GM12873 (cell line): ENCODE data around the gene SMOC1.

Source experiments
- CTCF ChIP-seq: IDR thresholded peaks from 2 replicates; pipeline ENCODE4 v1.5.1; 2012; ENCODE audit warnings: low read depth, mild to moderate bottlenecking, moderate library complexity, low read length, control low read depth; ENCODE audit not compliant: insufficient read depth; ENCODE audit errors: missing control alignments

SMOC1 gene

GRCh38 chr14:69877492-69877891 is 1.7 kb upstream of the SMOC1 start:
- TF ChIP-seq CTCF, result peak; percentile 62

- no peak for TF ChIP-seq CTCF
These were observed 965 bp upstream of the SMOC1 start for GRCh38 chr14:69878251-69878650.

- no peak for TF ChIP-seq CTCF
These were observed 850 bp downstream of the SMOC1 start for GRCh38 chr14:69880044-69880487.

- no peak for TF ChIP-seq CTCF
These were observed 1.7 kb downstream of the SMOC1 start for GRCh38 chr14:69880893-69881292.

GRCh38 chr14:69882116-69882864 is 3.1 kb downstream of the SMOC1 start:
- no peak for TF ChIP-seq CTCF

GRCh38 chr14:69882915-69883314 is 3.7 kb downstream of the SMOC1 start:
- no peak for TF ChIP-seq CTCF

- no peak for TF ChIP-seq CTCF
These were observed 7.4 kb downstream of the SMOC1 start for GRCh38 chr14:69886453-69887242.
